OCI-LY1 (cell line): ENCODE measurements around the gene TPR.

ENCODE experiments used
- EZH2 ChIP-seq: fragments of 200-600 bp; sonication (generic), shearing (Covaris generic); IDR thresholded peaks from 2 replicates; pipeline ENCODE4 v1.8.0; 2017; ENCODE audit warnings: borderline replicate concordance, mixed run types, mild to moderate bottlenecking, antibody characterized with exemption, low read length, moderate library complexity, mixed read lengths
- TF ChIP-seq, protein P1 (sequence below): fragments of 200-600 bp; sonication (generic), shearing (Covaris generic); IDR thresholded peaks from 2 replicates; pipeline ENCODE4 v1.5.1; 2017; ENCODE audit warnings: mild to moderate bottlenecking, antibody characterized with exemption, low read length, moderate library complexity, mixed read lengths

DNA sequence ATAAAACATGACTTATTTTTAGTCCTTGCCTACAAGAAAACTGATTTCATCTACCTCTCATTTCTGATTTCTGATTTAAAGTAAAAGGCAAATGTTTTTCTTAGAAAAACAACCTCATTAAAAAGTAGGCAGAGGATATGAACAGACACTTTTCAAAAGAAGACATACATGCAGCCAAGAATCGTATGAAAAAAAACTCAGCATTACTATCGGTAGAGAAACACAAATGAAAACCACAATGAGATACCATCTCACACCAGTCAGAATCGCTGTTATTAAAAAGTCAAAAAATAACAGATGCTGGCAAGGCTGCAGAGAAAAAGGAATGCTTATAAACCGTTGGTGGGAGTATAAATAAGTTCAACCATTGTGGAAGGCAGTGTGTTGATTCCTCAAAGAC, 16.8 kb upstream of the TPR start:
- TF ChIP-seq, protein P1, sequence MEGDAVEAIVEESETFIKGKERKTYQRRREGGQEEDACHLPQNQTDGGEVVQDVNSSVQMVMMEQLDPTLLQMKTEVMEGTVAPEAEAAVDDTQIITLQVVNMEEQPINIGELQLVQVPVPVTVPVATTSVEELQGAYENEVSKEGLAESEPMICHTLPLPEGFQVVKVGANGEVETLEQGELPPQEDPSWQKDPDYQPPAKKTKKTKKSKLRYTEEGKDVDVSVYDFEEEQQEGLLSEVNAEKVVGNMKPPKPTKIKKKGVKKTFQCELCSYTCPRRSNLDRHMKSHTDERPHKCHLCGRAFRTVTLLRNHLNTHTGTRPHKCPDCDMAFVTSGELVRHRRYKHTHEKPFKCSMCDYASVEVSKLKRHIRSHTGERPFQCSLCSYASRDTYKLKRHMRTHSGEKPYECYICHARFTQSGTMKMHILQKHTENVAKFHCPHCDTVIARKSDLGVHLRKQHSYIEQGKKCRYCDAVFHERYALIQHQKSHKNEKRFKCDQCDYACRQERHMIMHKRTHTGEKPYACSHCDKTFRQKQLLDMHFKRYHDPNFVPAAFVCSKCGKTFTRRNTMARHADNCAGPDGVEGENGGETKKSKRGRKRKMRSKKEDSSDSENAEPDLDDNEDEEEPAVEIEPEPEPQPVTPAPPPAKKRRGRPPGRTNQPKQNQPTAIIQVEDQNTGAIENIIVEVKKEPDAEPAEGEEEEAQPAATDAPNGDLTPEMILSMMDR: no peak
- TF ChIP-seq EZH2: no peak
